A673 (cell line): ENCODE results near the gene PLLP.

Source experiments
- CTCF ChIP-seq: fragments of 300-800, 200-600 bp; sonication (generic); conservative IDR thresholded peaks from 2 replicates; pipeline ENCODE4 v1.5.1; 2017; ENCODE audit warnings: low read depth, mild to moderate bottlenecking, antibody characterized with exemption, low read length, moderate library complexity, mixed read lengths
- EZH2 ChIP-seq: fragments of 200-600 bp; sonication (generic); IDR thresholded peaks from 2 replicates; pipeline ENCODE4 v1.6.1; 2017; ENCODE audit warnings: borderline replicate concordance, low read depth, mild to moderate bottlenecking, mixed read lengths, antibody characterized with exemption, low read length; ENCODE audit not compliant: poor library complexity, severe bottlenecking

- TF ChIP-seq CTCF (no peak), EZH2 (no peak)
Observed at GRCh38 chr16:57257455-57258070, 26.9 kb downstream of the PLLP start.
